ENCODE results near the gene ETV3L.

Gene ETV3L

GRCh38 chr1:157132111-157132510 lies 32.5 kb upstream of the ETV3L start:
- DNase-seq (ENCODE audit: low read depth), result no peak

- no peak for DNase-seq (ENCODE audit: low read depth)
Observed at GRCh38 chr1:157131281-157131680, 31.7 kb upstream of the ETV3L start.

- no peak for DNase-seq (ENCODE audit: low read depth)
Observed at GRCh38 chr1:157124855-157125254, 25.2 kb upstream of the ETV3L start.

- DNase-seq (ENCODE audit: low read depth), result no peak
Observed at GRCh38 chr1:157119448-157119847, 19.8 kb upstream of the ETV3L start.

- no peak for DNase-seq (ENCODE audit: low read depth)
Observed at GRCh38 chr1:157119008-157119407, 19.4 kb upstream of the ETV3L start.

- no peak for DNase-seq (ENCODE audit: low read depth)
Observed at GRCh38 chr1:157117527-157118057, 18.0 kb upstream of the ETV3L start.

- no peak for DNase-seq (ENCODE audit: low read depth)
Observed at GRCh38 chr1:157116737-157117103, 17.1 kb upstream of the ETV3L start.

- DNase-seq (ENCODE audit: low read depth), result no peak
Observed at GRCh38 chr1:157115851-157116736, 16.5 kb upstream of the ETV3L start.

- DNase-seq (ENCODE audit: low read depth), result no peak
Observed at GRCh38 chr1:157115429-157115838, 15.8 kb upstream of the ETV3L start.

GRCh38 chr1:157114183-157115121 lies 14.8 kb upstream of the ETV3L start:
- no peak for DNase-seq (ENCODE audit: low read depth)

- no peak for DNase-seq (ENCODE audit: low read depth)
Observed at GRCh38 chr1:157113631-157114030, 14.0 kb upstream of the ETV3L start.

- no peak for DNase-seq (ENCODE audit: low read depth)
Observed at GRCh38 chr1:157113106-157113505, 13.5 kb upstream of the ETV3L start.

- DNase-seq (ENCODE audit: low read depth), result no peak
Observed at GRCh38 chr1:157112186-157112867, 12.7 kb upstream of the ETV3L start.

GRCh38 chr1:157111396-157112165 lies 12.0 kb upstream of the ETV3L start:
- DNase-seq (ENCODE audit: low read depth), result no peak

- DNase-seq (ENCODE audit: low read depth), result no peak
Observed at GRCh38 chr1:157110686-157111085, 11.1 kb upstream of the ETV3L start.

GRCh38 chr1:157110003-157110402 lies 10.4 kb upstream of the ETV3L start:
- no peak for DNase-seq (ENCODE audit: low read depth)

GRCh38 chr1:157108448-157108847 lies 8.8 kb upstream of the ETV3L start:
- no peak for DNase-seq (ENCODE audit: low read depth)

- no peak for DNase-seq (ENCODE audit: low read depth)
Observed at GRCh38 chr1:157107702-157108101, 8.1 kb upstream of the ETV3L start.

GRCh38 chr1:157106813-157107189 lies 7.2 kb upstream of the ETV3L start:
- no peak for DNase-seq (ENCODE audit: low read depth)

- peak; percentile 66 for DNase-seq (ENCODE audit: low read depth)
Observed at GRCh38 chr1:157105988-157106812, 6.6 kb upstream of the ETV3L start.
